ENCODE measurements around the gene SLC6A19. TPM values are rescaled to one million over a fixed set of nuclear protein-coding genes. Genes with fewer than 3 reads are reported as not detected.

Gene SLC6A19
- total and polyA plus RNA-seq, 9 donors = 0.08 to 1.5 TPM; not detected in 7

- WGBS, 3 donors = 82 to 86% (median 86%) methylated on average over 19 of the region's 19 CpGs
- Histone ChIP-seq H3K4me3 (no peak overlapping the region), H3K27me3 (no peaks in the 10 kb centered on the region), H3K36me3 (no peaks in the 10 kb centered on the region), H3K4me1 (ENCODE audit: insufficient read depth) (no peaks in the 10 kb centered on the region), H3K9me3 (no peaks in the 10 kb centered on the region), H3K27ac (no peak overlapping the region)
- no peak for DNase-seq
- intact Hi-C loops (cut with DNase I) = no loop called here
- TF ChIP-seq EP300 (IDR thresholded peaks at IDR 0.05) = no peak
- TF ChIP-seq POLR2A (IDR thresholded peaks at IDR 0.05) = no peak
- no peak for TF ChIP-seq CTCF (IDR thresholded peaks at IDR 0.05)
Measured at GRCh38 chr5:1220831-1221230, 19.4 kb downstream of the SLC6A19 start.

- H3K36me3 ChIP-seq = no peaks in the 10 kb centered on the region
- no peak overlapping the region for H3K4me3 ChIP-seq
- no peaks in the 10 kb centered on the region for H3K27me3 ChIP-seq
- H3K27ac ChIP-seq = no peak overlapping the region
- TF ChIP-seq POLR2A (IDR thresholded peaks at IDR 0.05) (no peak), CTCF (IDR thresholded peaks at IDR 0.05) (no peak), EP300 (IDR thresholded peaks at IDR 0.05) (no peak)
- no peaks in the 10 kb centered on the region for H3K4me1 ChIP-seq (ENCODE audit: insufficient read depth)
- no peak for DNase-seq
- intact Hi-C loops (cut with DNase I) = no loop called here
- 85 to 91% (median 88%) methylated on average over 10 of the region's 10 CpGs for WGBS, 3 donors
- H3K9me3 ChIP-seq = no peaks in the 10 kb centered on the region
Measured at GRCh38 chr5:1221721-1222120, 20.3 kb downstream of the SLC6A19 start.

GRCh38 chr5:1222147-1222546 lies 20.8 kb downstream of the SLC6A19 start:
- no peak for DNase-seq
- no peak overlapping the region for H3K27ac ChIP-seq
- no peaks in the 10 kb centered on the region for H3K27me3 ChIP-seq

GRCh38 chr5:1222621-1223277 lies 21.4 kb downstream of the SLC6A19 start:
- H3K27ac ChIP-seq = no peak overlapping the region
- intact Hi-C loops (cut with DNase I) = no loop called here
- no peaks in the 10 kb centered on the region for H3K9me3 ChIP-seq
- DNase-seq = no peak
- H3K4me3 ChIP-seq = no peak overlapping the region
- no peak for TF ChIP-seq POLR2A (IDR thresholded peaks at IDR 0.05)
- no peak for TF ChIP-seq CTCF (IDR thresholded peaks at IDR 0.05)
- TF ChIP-seq EP300 (IDR thresholded peaks at IDR 0.05) = no peak
- no peaks in the 10 kb centered on the region for H3K27me3 ChIP-seq
- 78 to 82% (median 79%) methylated on average over 27 of the region's 27 CpGs for WGBS, 3 donors
- H3K4me1 ChIP-seq (ENCODE audit: insufficient read depth) = no peaks in the 10 kb centered on the region
- H3K36me3 ChIP-seq = no peaks in the 10 kb centered on the region

More at GRCh38 chr5:1222147-1222546, 20.8 kb downstream of the SLC6A19 start:
- no peaks in the 10 kb centered on the region for H3K4me1 ChIP-seq (ENCODE audit: insufficient read depth)
- intact Hi-C loops (cut with DNase I) = no loop called here
- H3K4me3 ChIP-seq = no peak overlapping the region
- WGBS, 3 donors = 92 to 94% (median 93%) methylated on average over 9 of the region's 9 CpGs
- TF ChIP-seq CTCF (IDR thresholded peaks at IDR 0.05) (no peak), EP300 (IDR thresholded peaks at IDR 0.05) (no peak), POLR2A (IDR thresholded peaks at IDR 0.05) (no peak)
- H3K36me3 ChIP-seq = no peaks in the 10 kb centered on the region
- H3K9me3 ChIP-seq = no peaks in the 10 kb centered on the region
